ENCODE results near the gene GGNBP2. TPM values are rescaled to one million over a fixed set of nuclear protein-coding genes. Genes with fewer than 3 reads are reported as not detected.

Gene GGNBP2
- total and polyA plus RNA-seq, 8 donors, result 15.8 to 161 (median 39.5) TPM

DNA sequence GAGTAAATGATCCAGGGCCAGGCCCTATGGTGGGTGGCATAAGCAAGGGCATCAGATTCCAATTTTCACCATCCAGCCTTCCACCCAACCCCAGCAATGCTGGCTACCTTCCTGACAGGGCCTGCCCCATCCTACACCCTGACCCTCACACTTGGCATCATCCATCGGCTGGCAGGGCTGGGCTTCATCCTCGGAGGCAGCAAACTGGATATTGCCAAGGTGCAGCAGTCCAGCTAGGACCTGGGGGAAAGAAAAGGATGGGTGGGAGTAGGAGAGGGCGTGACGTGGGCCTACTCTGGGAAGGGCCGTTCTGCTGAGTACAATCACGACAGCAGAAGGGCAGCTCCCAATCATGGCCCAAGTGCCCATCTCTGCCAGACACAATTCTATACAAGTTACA lies 33.5 kb upstream of the GGNBP2 start:
- DNase-seq, result no peak
- H3K4me1 ChIP-seq, result no peaks in the 10 kb centered on the region
- no peaks in the 10 kb centered on the region for H3K9me3 ChIP-seq
- no peaks in the 10 kb centered on the region for H3K27me3 ChIP-seq
- no peak overlapping the region for H3K4me3 ChIP-seq
- WGBS, 5 donors, result 87 to 96% (median 94%) methylated on average over 6 of the region's 6 CpGs
- intact Hi-C loops (cut with DNase I; ENCODE audit: low total_unique reads), result no loop called here
- peaks cover 18 to 98% (median 93%) of the 10 kb centered on the region in 4 donors for H3K36me3 ChIP-seq
- no peak overlapping the region for H3K27ac ChIP-seq
- TF ChIP-seq POLR2AphosphoS5 (IDR thresholded peaks at IDR 0.05), result no peak
- TF ChIP-seq POLR2A (IDR thresholded peaks at IDR 0.05), result no peak
- no peak for TF ChIP-seq CTCF (IDR thresholded peaks at IDR 0.05)
- no peak for TF ChIP-seq EP300 (IDR thresholded peaks at IDR 0.05)

DNA sequence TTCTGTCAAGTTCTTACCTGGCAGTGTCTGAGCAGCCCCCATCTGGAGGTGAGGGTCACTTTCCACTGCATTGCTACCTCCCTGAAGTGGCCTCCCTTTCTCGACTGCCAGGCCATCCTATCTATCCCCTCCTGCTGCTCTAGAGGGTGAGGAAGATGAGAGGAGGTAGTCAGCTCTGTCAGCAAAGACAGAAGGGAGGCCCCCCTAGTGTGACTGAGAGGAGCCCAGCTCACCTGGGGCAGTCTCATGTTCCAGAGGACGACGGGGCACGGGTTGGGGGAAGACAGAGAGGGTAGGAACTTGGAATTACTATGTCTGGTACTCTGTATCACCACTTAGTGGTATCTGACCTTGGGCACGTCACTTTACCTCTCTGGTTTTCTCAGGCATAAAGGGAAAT lies 32.1 kb upstream of the GGNBP2 start:
- WGBS, 5 donors, result 90 to 98% (median 91%) methylated on average over 5 of the region's 5 CpGs
- DNase-seq, result no peak
- intact Hi-C loops (cut with DNase I; ENCODE audit: low total_unique reads), result no loop called here
- TF ChIP-seq POLR2A (IDR thresholded peaks at IDR 0.05), result no peak
- TF ChIP-seq CTCF (IDR thresholded peaks at IDR 0.05), result no peak
- TF ChIP-seq POLR2AphosphoS5 (IDR thresholded peaks at IDR 0.05), result no peak
- TF ChIP-seq EP300 (IDR thresholded peaks at IDR 0.05), result no peak
- H3K4me1 ChIP-seq, result no peaks in the 10 kb centered on the region
- no peak overlapping the region for H3K27ac ChIP-seq
- no peaks in the 10 kb centered on the region for H3K27me3 ChIP-seq
- H3K9me3 ChIP-seq, result no peaks in the 10 kb centered on the region
- peaks cover 9 to 96% (median 87%) of the 10 kb centered on the region in 4 donors for H3K36me3 ChIP-seq
- no peak overlapping the region for H3K4me3 ChIP-seq

DNA sequence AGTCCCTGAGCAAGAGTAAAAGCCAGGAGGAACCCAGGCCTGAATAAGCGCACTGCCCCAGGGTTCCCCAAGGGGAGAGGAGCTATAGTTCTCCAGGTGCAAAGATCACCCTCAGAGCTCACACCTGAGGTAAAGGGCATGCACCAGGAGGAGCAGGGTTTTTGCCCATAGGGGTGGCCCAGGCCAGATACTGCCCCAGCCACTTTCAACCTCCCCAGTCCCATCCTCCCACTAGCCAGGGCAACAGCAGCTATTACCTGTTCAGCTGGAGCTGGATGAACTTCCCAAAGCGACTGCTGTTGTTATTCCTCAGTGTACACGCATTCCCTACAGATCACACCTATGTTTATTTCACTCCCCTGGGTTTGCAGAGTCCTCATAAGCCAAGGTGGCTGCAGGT lies 29.9 kb upstream of the GGNBP2 start:
- Histone ChIP-seq H3K4me3 (no peak overlapping the region), H3K9me3 (no peaks in the 10 kb centered on the region), H3K36me3 (peaks cover 7 to 83% (median 70%) of the 10 kb centered on the region in 4 donors), H3K27me3 (no peaks in the 10 kb centered on the region), H3K27ac (no peak overlapping the region), H3K4me1 (no peaks in the 10 kb centered on the region)
- no peak for TF ChIP-seq POLR2A (IDR thresholded peaks at IDR 0.05)
- 91 to 100% (median 93%) methylated on average over 2 to 3 of the region's 3 CpGs for WGBS, 5 donors
- intact Hi-C loops (cut with DNase I; ENCODE audit: low total_unique reads), result no loop called here
- DNase-seq, result no peak

DNA sequence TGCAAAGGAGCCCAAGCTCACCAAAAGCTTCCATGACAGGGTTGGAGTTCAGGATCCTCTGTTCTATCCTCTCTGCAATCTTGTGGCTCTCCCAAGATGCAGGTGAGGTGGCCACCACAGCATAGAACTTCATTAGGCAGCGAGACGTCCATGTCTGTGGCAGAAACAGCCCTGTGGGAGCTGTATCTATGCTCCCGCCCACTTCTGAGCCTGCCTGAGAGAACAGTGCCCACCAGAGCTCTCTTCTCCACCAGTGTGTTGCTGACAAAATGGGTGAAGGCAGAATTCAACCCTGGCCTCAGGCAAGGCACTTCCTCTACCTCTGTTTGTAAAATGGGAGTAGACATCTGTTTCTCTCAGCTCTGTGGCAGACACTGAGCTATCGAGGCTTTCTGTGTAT lies 28.9 kb upstream of the GGNBP2 start:
- intact Hi-C loops (cut with DNase I; ENCODE audit: low total_unique reads), result no loop called here
- Histone ChIP-seq H3K27ac (no peak overlapping the region), H3K27me3 (no peaks in the 10 kb centered on the region), H3K4me1 (no peaks in the 10 kb centered on the region), H3K9me3 (no peaks in the 10 kb centered on the region), H3K4me3 (no peak overlapping the region), H3K36me3 (peaks cover 7 to 82% (median 69%) of the 10 kb centered on the region in 4 donors)
- DNase-seq, result no peak
- TF ChIP-seq CTCF (IDR thresholded peaks at IDR 0.05), result no peak
- no peak for TF ChIP-seq POLR2AphosphoS5 (IDR thresholded peaks at IDR 0.05)
- TF ChIP-seq POLR2A (IDR thresholded peaks at IDR 0.05), result no peak
- no peak for TF ChIP-seq EP300 (IDR thresholded peaks at IDR 0.05)
- WGBS, 5 donors, result 87 to 95% (median 93%) methylated on average over 4 of the region's 4 CpGs

GRCh38 chr17:36523113-36523512 lies 21.6 kb upstream of the GGNBP2 start:
- Histone ChIP-seq H3K4me3 (no peak overlapping the region), H3K9me3 (no peaks in the 10 kb centered on the region), H3K36me3 (peaks cover 27 to 79% (median 78%) of the 10 kb centered on the region in 4 donors), H3K4me1 (no peaks in the 10 kb centered on the region), H3K27me3 (no peaks in the 10 kb centered on the region), H3K27ac (no peak overlapping the region)
- WGBS, 5 donors, result 79 to 97% (median 92%) methylated on average over 2 of the region's 2 CpGs
- TF ChIP-seq CTCF (IDR thresholded peaks at IDR 0.05) (no peak), POLR2AphosphoS5 (IDR thresholded peaks at IDR 0.05) (no peak), POLR2A (IDR thresholded peaks at IDR 0.05) (no peak), EP300 (IDR thresholded peaks at IDR 0.05) (no peak)
- DNase-seq, result no peak
- intact Hi-C loops (cut with DNase I; ENCODE audit: low total_unique reads), result no loop called here

All from stomach (tissue), 9 donors.